Astrocyte (in vitro differentiated cells and primary cell): ENCODE results near the gene RIT2. TPM values are rescaled to one million over a fixed set of nuclear protein-coding genes. Genes with fewer than 3 reads are reported as not detected.

Experiments
- DNase-seq: peaks from one replicate; pipeline ENCODE4 v3.0.0-alpha.2; 2010; ENCODE audit warnings: low read depth
- FAIRE-seq: peaks from 2 replicates; lab custom pipeline; 2011; peaks lifted over from hg19 to GRCh38; lab: Jason Lieb, UNC
- H2AFZ ChIP-seq: 2 replicates; pipeline ENCODE4 v1.6.0; 2012; ENCODE audit warnings: low read depth, low read length, inconsistent platforms
- H3K27ac ChIP-seq: 2 replicates; pipeline ENCODE4 v1.5.1; 2011; ENCODE audit warnings: low read depth, low read length, inconsistent platforms
- H3K27me3 ChIP-seq: 2 replicates; pipeline ENCODE4 v1.6.0; 2011; ENCODE audit warnings: low read length, inconsistent platforms; ENCODE audit not compliant: insufficient read depth
- H3K36me3 ChIP-seq: 2 replicates; pipeline ENCODE4 v1.5.1; 2011; ENCODE audit warnings: low read length, inconsistent platforms; ENCODE audit not compliant: insufficient read depth
- H3K4me1 ChIP-seq: 2 replicates; pipeline ENCODE4 v1.5.1; 2011; ENCODE audit warnings: low read length, inconsistent platforms; ENCODE audit not compliant: insufficient read depth
- H3K4me2 ChIP-seq: 2 replicates; pipeline ENCODE4 v1.6.0; 2012; ENCODE audit warnings: low read length, inconsistent platforms
- H3K4me3 ChIP-seq: 2 replicates; pipeline ENCODE4 v1.5.1; 2011; ENCODE audit warnings: low read depth, mild to moderate bottlenecking, low read length, inconsistent platforms; ENCODE audit not compliant: insufficient read depth
- H3K79me2 ChIP-seq: 2 replicates; pipeline ENCODE4 v1.6.0; 2012; ENCODE audit warnings: mild to moderate bottlenecking, low read length, inconsistent platforms; ENCODE audit not compliant: insufficient read depth
- H3K9ac ChIP-seq: 2 replicates; pipeline ENCODE4 v1.6.0; 2012; ENCODE audit warnings: mild to moderate bottlenecking, low read length, inconsistent platforms
- H3K9me3 ChIP-seq: 2 replicates; pipeline ENCODE4 v1.5.1; 2012; ENCODE audit warnings: low read depth, mild to moderate bottlenecking, low read length, inconsistent platforms; ENCODE audit not compliant: insufficient read depth
- H4K20me1 ChIP-seq: 2 replicates; pipeline ENCODE4 v1.6.0; 2012; ENCODE audit warnings: low read length, inconsistent platforms; ENCODE audit not compliant: insufficient read depth
- H3K27ac Mint-ChIP-seq: one replicate; pipeline ENCODE4 v1.8.0; 2021; ENCODE audit warnings: mild to moderate bottlenecking, mixed read lengths; ENCODE audit not compliant: unreplicated experiment
- H3K27me3 Mint-ChIP-seq: one replicate; pipeline ENCODE4 v1.8.0; 2021; ENCODE audit warnings: low read depth, mixed read lengths; ENCODE audit not compliant: unreplicated experiment
- H3K36me3 Mint-ChIP-seq: one replicate; pipeline ENCODE4 v1.8.0; 2021; ENCODE audit warnings: low read depth, mixed read lengths; ENCODE audit not compliant: unreplicated experiment
- H3K4me1 Mint-ChIP-seq: one replicate; pipeline ENCODE4 v1.8.0; 2021; ENCODE audit warnings: low read depth, mixed read lengths; ENCODE audit not compliant: unreplicated experiment
- H3K4me3 Mint-ChIP-seq: one replicate; pipeline ENCODE4 v1.8.0; 2021; ENCODE audit warnings: mild to moderate bottlenecking, moderate library complexity, mixed read lengths; ENCODE audit not compliant: unreplicated experiment
- H3K9me3 Mint-ChIP-seq: one replicate; pipeline ENCODE4 v1.8.0; 2021; ENCODE audit warnings: mild to moderate bottlenecking, mixed read lengths; ENCODE audit not compliant: unreplicated experiment
- EZH2 ChIP-seq: IDR thresholded peaks from 2 replicates; pipeline ENCODE4 v1.6.1; 2012; ENCODE audit warnings: mild to moderate bottlenecking, low read length, inconsistent platforms; ENCODE audit not compliant: insufficient read depth
- total RNA-seq: library from RNA; stranded (reverse); gene quantifications from 2 replicates; pipeline ENCODE4 v1.2.1, GENCODE V29; 2021
- TF ChIP-seq, protein P1 (sequence below): IDR thresholded peaks from 2 replicates; pipeline ENCODE4 v1.5.1; 2011; ENCODE audit warnings: low read depth, mild to moderate bottlenecking, inconsistent platforms, low read length, moderate library complexity; ENCODE audit not compliant: insufficient read depth

RIT2 gene
- total RNA-seq, 1 donor from 2014 or later = not detected

DNA sequence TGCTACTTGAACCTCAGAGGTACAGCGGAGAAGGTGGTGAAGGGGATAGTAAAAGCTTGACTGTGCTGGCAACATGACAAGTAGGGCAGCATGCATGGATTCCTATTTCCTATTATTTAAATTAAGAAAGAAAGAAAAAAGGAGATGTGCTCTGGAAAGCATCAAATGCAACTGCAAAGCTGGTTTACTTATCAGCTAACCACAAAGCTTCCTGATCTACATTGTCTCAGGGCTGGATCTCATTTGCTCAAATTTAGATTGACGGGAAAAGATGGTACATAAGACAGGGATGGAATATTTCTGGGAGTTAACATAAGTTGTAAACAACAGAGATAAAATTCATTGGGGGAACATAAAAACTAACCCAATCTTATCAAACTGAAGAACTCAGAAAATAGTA is 178.0 kb downstream of the RIT2 start:
- no peaks in the 10 kb centered on the region for H3K4me1 ChIP-seq
- Mint-ChIP-seq H3K9me3 (no peaks in the 10 kb centered on the region), H3K27ac (no peak overlapping the region), H3K4me3 (no peak overlapping the region), H3K36me3 (no peaks in the 10 kb centered on the region), H3K27me3 (no peaks in the 10 kb centered on the region), H3K4me1 (no peaks in the 10 kb centered on the region)
- no peaks in the 10 kb centered on the region for H3K9me3 ChIP-seq
- H4K20me1 ChIP-seq = no peaks in the 10 kb centered on the region
- TF ChIP-seq, protein P1, sequence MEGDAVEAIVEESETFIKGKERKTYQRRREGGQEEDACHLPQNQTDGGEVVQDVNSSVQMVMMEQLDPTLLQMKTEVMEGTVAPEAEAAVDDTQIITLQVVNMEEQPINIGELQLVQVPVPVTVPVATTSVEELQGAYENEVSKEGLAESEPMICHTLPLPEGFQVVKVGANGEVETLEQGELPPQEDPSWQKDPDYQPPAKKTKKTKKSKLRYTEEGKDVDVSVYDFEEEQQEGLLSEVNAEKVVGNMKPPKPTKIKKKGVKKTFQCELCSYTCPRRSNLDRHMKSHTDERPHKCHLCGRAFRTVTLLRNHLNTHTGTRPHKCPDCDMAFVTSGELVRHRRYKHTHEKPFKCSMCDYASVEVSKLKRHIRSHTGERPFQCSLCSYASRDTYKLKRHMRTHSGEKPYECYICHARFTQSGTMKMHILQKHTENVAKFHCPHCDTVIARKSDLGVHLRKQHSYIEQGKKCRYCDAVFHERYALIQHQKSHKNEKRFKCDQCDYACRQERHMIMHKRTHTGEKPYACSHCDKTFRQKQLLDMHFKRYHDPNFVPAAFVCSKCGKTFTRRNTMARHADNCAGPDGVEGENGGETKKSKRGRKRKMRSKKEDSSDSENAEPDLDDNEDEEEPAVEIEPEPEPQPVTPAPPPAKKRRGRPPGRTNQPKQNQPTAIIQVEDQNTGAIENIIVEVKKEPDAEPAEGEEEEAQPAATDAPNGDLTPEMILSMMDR = no peak
- TF ChIP-seq EZH2 = no peak
- H3K9ac ChIP-seq = no peak overlapping the region
- H3K4me2 ChIP-seq = no peak overlapping the region
- no peaks in the 10 kb centered on the region for H3K36me3 ChIP-seq
- no peaks in the 10 kb centered on the region for H3K27me3 ChIP-seq
- DNase-seq (no peak), FAIRE-seq (no peak)
- H2AFZ ChIP-seq = no peak overlapping the region
- no peak overlapping the region for H3K4me3 ChIP-seq
- H3K79me2 ChIP-seq = no peaks in the 10 kb centered on the region
- no peak overlapping the region for H3K27ac ChIP-seq

DNA sequence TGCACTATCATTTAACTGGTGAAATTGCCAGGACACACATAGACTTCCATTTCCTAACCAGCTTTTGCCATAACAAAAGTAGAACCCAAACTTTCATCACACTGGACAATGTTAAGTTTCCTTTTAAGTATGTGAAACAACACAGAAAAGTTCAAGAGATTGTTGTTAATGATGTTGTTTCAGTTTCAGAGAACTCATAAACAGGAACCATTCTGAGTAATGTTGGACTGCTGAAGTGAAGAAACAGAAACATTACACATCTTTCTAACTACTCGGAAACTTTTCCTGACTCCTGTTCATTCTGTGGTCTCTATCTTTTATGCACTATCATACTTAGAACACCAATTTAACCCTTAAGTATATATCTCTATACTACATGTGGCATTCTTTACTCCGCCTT is 179.2 kb downstream of the RIT2 start:
- Mint-ChIP-seq H3K36me3 (no peaks in the 10 kb centered on the region), H3K27me3 (no peaks in the 10 kb centered on the region), H3K4me1 (peaks cover 2% of the 10 kb centered on the region), H3K9me3 (no peaks in the 10 kb centered on the region), H3K27ac (no peak overlapping the region), H3K4me3 (no peak overlapping the region)
- Histone ChIP-seq H3K9me3 (no peaks in the 10 kb centered on the region), H3K9ac (no peak overlapping the region), H4K20me1 (no peaks in the 10 kb centered on the region), H3K79me2 (no peaks in the 10 kb centered on the region), H3K27me3 (no peaks in the 10 kb centered on the region), H3K36me3 (no peaks in the 10 kb centered on the region), H3K4me2 (no peak overlapping the region), H3K4me1 (peaks cover 5% of the 10 kb centered on the region), H2AFZ (no peak overlapping the region), H3K4me3 (no peak overlapping the region), H3K27ac (no peak overlapping the region)
- TF ChIP-seq EZH2 = no peak
- TF ChIP-seq, protein P1 = no peak
- DNase-seq (no peak), FAIRE-seq (no peak)

DNA sequence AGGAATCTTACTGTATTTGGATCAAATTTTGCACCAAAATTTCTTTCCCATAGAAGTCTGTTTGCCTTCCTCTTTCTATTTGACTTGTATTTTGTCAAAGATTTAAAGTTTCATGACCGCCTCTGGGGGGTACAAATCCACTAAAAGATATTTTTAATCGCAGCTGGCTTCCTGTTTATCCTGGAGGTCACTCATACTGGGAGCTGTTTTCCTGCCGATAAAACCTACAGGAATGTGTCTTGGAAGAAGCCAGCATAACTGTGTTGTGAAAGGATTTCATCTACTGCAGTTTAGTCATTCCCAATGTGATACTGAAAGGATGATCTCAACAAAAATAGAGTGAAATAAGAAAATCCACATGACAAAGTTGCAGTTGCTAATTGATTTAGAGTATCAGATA is 184.0 kb downstream of the RIT2 start:
- H2AFZ ChIP-seq = no peak overlapping the region
- Mint-ChIP-seq H3K4me3 (no peak overlapping the region), H3K4me1 (peaks cover 10% of the 10 kb centered on the region), H3K36me3 (no peaks in the 10 kb centered on the region), H3K27ac (peak overlapping the region; percentile 23), H3K27me3 (no peaks in the 10 kb centered on the region), H3K9me3 (no peaks in the 10 kb centered on the region)
- H3K36me3 ChIP-seq = no peaks in the 10 kb centered on the region
- peak overlapping the region; percentile 68 for H3K4me2 ChIP-seq
- H3K9ac ChIP-seq = no peak overlapping the region
- no peaks in the 10 kb centered on the region for H3K27me3 ChIP-seq
- FAIRE-seq (peak; percentile 50), DNase-seq (peak; percentile 87)
- H3K9me3 ChIP-seq = no peaks in the 10 kb centered on the region
- no peaks in the 10 kb centered on the region for H3K79me2 ChIP-seq
- peaks cover 11% of the 10 kb centered on the region for H3K4me1 ChIP-seq
- H3K4me3 ChIP-seq = peak overlapping the region; percentile 19
- TF ChIP-seq, protein P1 = no peak
- TF ChIP-seq EZH2 = no peak
- peak overlapping the region; percentile 35 for H3K27ac ChIP-seq
- H4K20me1 ChIP-seq = no peaks in the 10 kb centered on the region
